ENCODE data around the gene CFAP69.
A peak's percentile ranks its signal among the peaks of the same experiment; 100 is the strongest.

CFAP69 gene

GRCh38 chr7:90244909-90245851, at the start of gene CFAP69:
Gene CFAP69 (plus strand): TSS chr7:90245174. CDS start chr7:90245425, 251 bp downstream.
- DNase-seq: peak; percentile 99

GRCh38 chr7:90201500-90202195, 43.3 kb upstream of the CFAP69 start:
- no peak for DNase-seq

- no peak for DNase-seq
Measured at GRCh38 chr7:90207956-90208355, 37.0 kb upstream of the CFAP69 start.

GRCh38 chr7:90209776-90210175, 35.2 kb upstream of the CFAP69 start:
- DNase-seq: no peak

- DNase-seq: peak; percentile 3
Measured at GRCh38 chr7:90210475-90210874, 34.5 kb upstream of the CFAP69 start.

GRCh38 chr7:90210981-90211380, 34.0 kb upstream of the CFAP69 start:
- DNase-seq: no peak

- peak; percentile 95 for DNase-seq
Measured at GRCh38 chr7:90211391-90212148, 33.4 kb upstream of the CFAP69 start, which contains the start of gene STEAP2. Gene STEAP2 (plus strand): TSS chr7:90211740. CDS start chr7:90225083, 13,343 bp downstream.

GRCh38 chr7:90212149-90212495, 32.9 kb upstream of the CFAP69 start:
- DNase-seq: no peak

- DNase-seq: no peak
Measured at GRCh38 chr7:90213521-90213920, 31.5 kb upstream of the CFAP69 start.

GRCh38 chr7:90216080-90216674, 28.8 kb upstream of the CFAP69 start:
- DNase-seq: no peak

- no peak for DNase-seq
Measured at GRCh38 chr7:90216771-90217170, 28.2 kb upstream of the CFAP69 start.

- no peak for DNase-seq
Measured at GRCh38 chr7:90222390-90222789, 22.6 kb upstream of the CFAP69 start.

GRCh38 chr7:90222811-90223725, 21.9 kb upstream of the CFAP69 start:
- no peak for DNase-seq

- no peak for DNase-seq
Measured at GRCh38 chr7:90224195-90224594, 20.8 kb upstream of the CFAP69 start.

- DNase-seq: no peak
Measured at GRCh38 chr7:90225181-90225580, 19.8 kb upstream of the CFAP69 start.

GRCh38 chr7:90225601-90226000, 19.4 kb upstream of the CFAP69 start:
- no peak for DNase-seq

- no peak for DNase-seq
Measured at GRCh38 chr7:90227259-90227658, 17.7 kb upstream of the CFAP69 start.

- DNase-seq: no peak
Measured at GRCh38 chr7:90229682-90230081, 15.3 kb upstream of the CFAP69 start.

- DNase-seq: no peak
Measured at GRCh38 chr7:90230834-90231233, 14.1 kb upstream of the CFAP69 start.

GRCh38 chr7:90231304-90231703, 13.7 kb upstream of the CFAP69 start:
- no peak for DNase-seq

GRCh38 chr7:90232430-90232829, 12.5 kb upstream of the CFAP69 start:
- no peak for DNase-seq

- no peak for DNase-seq
Measured at GRCh38 chr7:90233569-90233968, 11.4 kb upstream of the CFAP69 start.
